ENCODE results near the gene THY1. TPM values are rescaled to one million over a fixed set of nuclear protein-coding genes. Genes with fewer than 3 reads are reported as not detected.

Gene THY1
- total and polyA plus RNA-seq, 9 of the 15 experiments (the other 6 are each of a cell fraction or from before 2014, with no cell fraction given), result 0.07 to 0.40 (median 0.16) TPM; not detected in 5

GRCh38 chr11:119381181-119381988 is 41.6 kb downstream of the THY1 start, which contains the start of gene USP2 (continued):
- no peak for TF ChIP-seq ZNF318 (IDR thresholded peaks at IDR 0.05; ENCODE audit: borderline replicate concordance in 1 of 2, low read depth in 1 of 2)
- TF ChIP-seq BRCA1 (IDR thresholded peaks at IDR 0.05), result no peak
- TF ChIP-seq BRCA1 (CRISPR knock-in tag; IDR thresholded peaks at IDR 0.05), result no peak
- TF ChIP-seq SOX6 (IDR thresholded peaks at IDR 0.05), result peak; percentile 68; the same call in 1 of the 2 replicates
- TF ChIP-seq MXD1 (CRISPR knock-in tag; IDR thresholded peaks at IDR 0.05; ENCODE audit: borderline replicate concordance, poor library complexity, severe bottlenecking), result peak; percentile 97
- TF ChIP-seq ZNF140 (CRISPR knock-in tag; IDR thresholded peaks at IDR 0.05), result no peak
- TF ChIP-seq SMARCE1 (IDR thresholded peaks at IDR 0.05), result no peak
- TF ChIP-seq DDX20 (tag; IDR thresholded peaks at IDR 0.05; ENCODE audit: low read depth), result no peak
- TF ChIP-seq TCFL5 (CRISPR knock-in tag; conservative IDR thresholded peaks at IDR 0.05), result no peak
- no peak for TF ChIP-seq ZNF23 (CRISPR knock-in tag; IDR thresholded peaks at IDR 0.05)
- TF ChIP-seq, protein P1, sequence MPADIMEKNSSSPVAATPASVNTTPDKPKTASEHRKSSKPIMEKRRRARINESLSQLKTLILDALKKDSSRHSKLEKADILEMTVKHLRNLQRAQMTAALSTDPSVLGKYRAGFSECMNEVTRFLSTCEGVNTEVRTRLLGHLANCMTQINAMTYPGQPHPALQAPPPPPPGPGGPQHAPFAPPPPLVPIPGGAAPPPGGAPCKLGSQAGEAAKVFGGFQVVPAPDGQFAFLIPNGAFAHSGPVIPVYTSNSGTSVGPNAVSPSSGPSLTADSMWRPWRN (IDR thresholded peaks at IDR 0.05; ENCODE audit: low read depth), result no peak
- no peak for TF ChIP-seq ZSCAN29 (IDR thresholded peaks at IDR 0.05)
- peak; percentile 99 for TF ChIP-seq FOXJ2 (tag; IDR thresholded peaks at IDR 0.05)
- TF ChIP-seq, protein P2, sequence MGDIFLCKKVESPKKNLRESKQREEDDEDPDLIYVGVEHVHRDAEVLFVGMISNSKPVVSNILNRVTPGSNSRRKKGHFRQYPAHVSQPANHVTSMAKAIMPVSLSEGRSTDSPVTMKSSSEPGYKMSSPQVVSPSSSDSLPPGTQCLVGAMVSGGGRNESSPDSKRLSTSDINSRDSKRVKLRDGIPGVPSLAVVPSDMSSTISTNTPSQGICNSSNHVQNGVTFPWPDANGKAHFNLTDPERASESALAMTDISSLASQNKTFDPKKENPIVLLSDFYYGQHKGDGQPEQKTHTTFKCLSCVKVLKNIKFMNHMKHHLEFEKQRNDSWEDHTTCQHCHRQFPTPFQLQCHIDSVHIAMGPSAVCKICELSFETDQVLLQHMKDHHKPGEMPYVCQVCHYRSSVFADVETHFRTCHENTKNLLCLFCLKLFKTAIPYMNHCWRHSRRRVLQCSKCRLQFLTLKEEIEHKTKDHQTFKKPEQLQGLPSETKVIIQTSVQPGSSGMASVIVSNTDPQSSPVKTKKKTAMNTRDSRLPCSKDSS (IDR thresholded peaks at IDR 0.05; ENCODE audit: low read depth, partially characterized antibody), result no peak
- TF ChIP-seq ZNF41 (CRISPR knock-in tag; conservative IDR thresholded peaks at IDR 0.05), result no peak
- 0 out of 2 replicates have a peak, but pooled peaks have one; percentile 40 for TF ChIP-seq POLR2A (conservative IDR thresholded peaks at IDR 0.05)
- TF ChIP-seq ZNF311 (CRISPR knock-in tag; IDR thresholded peaks at IDR 0.05), result no peak
- TF ChIP-seq, protein P3, sequence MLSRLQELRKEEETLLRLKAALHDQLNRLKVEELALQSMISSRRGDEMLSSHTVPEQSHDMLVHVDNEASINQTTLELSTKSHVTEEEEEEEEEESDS (CRISPR knock-in tag; IDR thresholded peaks at IDR 0.05), result no peak
